Gastrocnemius medialis (tissue), 4 donors: ENCODE results near the gene CD276.

Experiments used
- POLR2A ChIP-seq, 2 donors: fragments of 450-650 bp; IDR thresholded peaks; one replicate each; pipeline ENCODE4 v1.6.1; 2017; ENCODE audit warnings: antibody characterized with exemption in 2 of 2, mild to moderate bottlenecking in 2 of 2, moderate library complexity in 2 of 2
- TF ChIP-seq, protein P1 (sequence below), 5 experiments: fragments of 450-650 bp in 3 of 5; fragments of 200-600 bp in 2 of 5; sonication (generic) in 2 of 5; IDR thresholded peaks in 4 of 5; conservative IDR thresholded peaks in 1 of 5; 1 replicate in 4 of 5; 2 replicates in 1 of 5; pipeline ENCODE4 v1.5.1; 2016 to 2019; ENCODE audit warnings: antibody characterized with exemption in 5 of 5, mild to moderate bottlenecking in 3 of 5, moderate library complexity in 3 of 5

GRCh38 chr15:73681856-73682599 is 2.2 kb upstream of the CD276 start:
- TF ChIP-seq, protein P1, sequence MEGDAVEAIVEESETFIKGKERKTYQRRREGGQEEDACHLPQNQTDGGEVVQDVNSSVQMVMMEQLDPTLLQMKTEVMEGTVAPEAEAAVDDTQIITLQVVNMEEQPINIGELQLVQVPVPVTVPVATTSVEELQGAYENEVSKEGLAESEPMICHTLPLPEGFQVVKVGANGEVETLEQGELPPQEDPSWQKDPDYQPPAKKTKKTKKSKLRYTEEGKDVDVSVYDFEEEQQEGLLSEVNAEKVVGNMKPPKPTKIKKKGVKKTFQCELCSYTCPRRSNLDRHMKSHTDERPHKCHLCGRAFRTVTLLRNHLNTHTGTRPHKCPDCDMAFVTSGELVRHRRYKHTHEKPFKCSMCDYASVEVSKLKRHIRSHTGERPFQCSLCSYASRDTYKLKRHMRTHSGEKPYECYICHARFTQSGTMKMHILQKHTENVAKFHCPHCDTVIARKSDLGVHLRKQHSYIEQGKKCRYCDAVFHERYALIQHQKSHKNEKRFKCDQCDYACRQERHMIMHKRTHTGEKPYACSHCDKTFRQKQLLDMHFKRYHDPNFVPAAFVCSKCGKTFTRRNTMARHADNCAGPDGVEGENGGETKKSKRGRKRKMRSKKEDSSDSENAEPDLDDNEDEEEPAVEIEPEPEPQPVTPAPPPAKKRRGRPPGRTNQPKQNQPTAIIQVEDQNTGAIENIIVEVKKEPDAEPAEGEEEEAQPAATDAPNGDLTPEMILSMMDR (IDR thresholded peaks at IDR 0.05 in 4 of 5, conservative IDR thresholded peaks at IDR 0.05 in 1 of 5), result no peak
- TF ChIP-seq POLR2A (IDR thresholded peaks at IDR 0.05), result no peak
